ENCODE measurements around the gene SYNGR3.
"Not testable (repeated sequence)": the region's sequence is repeated elsewhere in the genome, so short reads cannot be mapped to it uniquely, and the experiment has no call there.

The SYNGR3 gene

DNA sequence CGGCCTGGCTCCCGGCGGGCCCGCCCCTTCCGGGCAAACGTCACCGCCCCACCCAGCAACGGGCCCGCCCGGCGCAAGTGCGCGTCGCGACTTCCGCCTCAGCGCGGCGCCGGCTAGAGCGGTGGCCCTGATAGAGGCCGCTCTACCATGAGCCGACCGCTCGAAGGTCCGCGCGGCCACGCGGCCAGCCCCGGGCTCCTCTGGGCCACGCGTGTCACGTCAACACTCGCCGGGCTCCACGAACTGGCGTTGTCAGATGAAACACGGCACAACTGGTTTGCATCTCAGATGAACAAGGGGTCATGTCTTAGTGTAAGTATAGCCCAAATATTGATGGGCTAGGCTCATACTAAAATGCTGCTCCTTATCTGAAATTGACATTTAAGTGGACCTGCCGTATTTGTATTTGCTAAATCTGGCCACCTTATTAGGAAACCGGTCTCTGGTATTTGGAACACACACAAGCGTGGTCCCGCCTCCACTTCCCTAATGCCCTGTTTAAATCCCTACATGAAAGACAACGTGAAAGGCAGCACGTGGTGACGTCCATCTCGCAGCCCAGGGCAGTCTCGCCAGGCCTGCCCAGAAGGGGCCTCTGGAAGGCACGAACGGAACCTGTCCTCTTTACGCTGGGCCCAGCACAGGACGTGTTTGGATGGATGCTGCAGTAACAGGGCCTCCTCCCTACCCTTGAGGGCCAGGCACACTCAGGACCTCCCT is 20.2 kb downstream of the SYNGR3 start, which contains the start of gene ZNF598:
ZNF598 (minus strand) TSS at position 31 of the 720 bp plus-strand sequence.
- Histone ChIP-seq H3K4me1 (ENCODE audit: control insufficient read depth, insufficient read depth, low read length) (peaks cover 47% of the 10 kb centered on the region), H3K9ac (ENCODE audit: low read depth, low read length) (peak within 1 kb of the TSS; percentile 95), H3K4me3 (ENCODE audit: low read length) (peak within 1 kb of the TSS; percentile 74), H3K4me2 (ENCODE audit: low read length) (peak within 1 kb of the TSS; percentile 93), H3K27me3 (ENCODE audit: control insufficient read depth, insufficient read depth, low read length) (no peaks in the 10 kb centered on the region), H3K9me3 (replicated peaks; ENCODE audit: low read length) (no peaks in the 10 kb centered on the region), H3K36me3 (ENCODE audit: insufficient read depth, low read length) (no peaks in the 10 kb centered on the region)

GRCh38 chr16:2011726-2012125 is 22.0 kb downstream of the SYNGR3 start:
- H3K9ac ChIP-seq (ENCODE audit: low read depth, low read length); H3K36me3 ChIP-seq (ENCODE audit: insufficient read depth, low read length); H3K9me3 ChIP-seq (replicated peaks; ENCODE audit: low read length): not testable (repeated sequence)

DNA sequence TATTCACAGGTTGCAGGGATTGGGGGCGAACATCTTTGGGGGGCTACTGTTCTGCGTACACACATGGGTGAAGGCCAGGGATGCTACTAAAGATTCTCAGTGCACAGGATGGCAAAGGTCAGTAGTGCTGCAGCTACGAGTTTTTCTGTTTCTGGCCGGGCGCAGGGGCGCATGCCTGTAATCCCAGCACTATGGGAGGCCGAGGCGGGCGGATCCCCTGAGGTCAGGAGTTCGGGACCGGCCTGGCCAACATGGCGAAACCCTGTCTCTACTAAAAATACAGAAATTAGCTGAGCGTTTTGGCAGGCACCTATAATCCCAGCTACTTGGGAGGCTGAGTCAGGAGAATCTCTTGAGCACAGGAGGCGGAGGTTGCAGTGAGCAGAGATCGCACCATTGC is 23.8 kb downstream of the SYNGR3 start:
- no peak overlapping the region for H3K4me2 ChIP-seq (ENCODE audit: low read length)
- no peaks in the 10 kb centered on the region for H3K27me3 ChIP-seq (ENCODE audit: control insufficient read depth, insufficient read depth, low read length)
- peaks cover 11% of the 10 kb centered on the region for H3K4me1 ChIP-seq (ENCODE audit: control insufficient read depth, insufficient read depth, low read length)
- H3K4me3 ChIP-seq (ENCODE audit: low read length): no peak overlapping the region
- no peaks in the 10 kb centered on the region for H3K36me3 ChIP-seq (ENCODE audit: insufficient read depth, low read length)
- H3K9ac ChIP-seq (ENCODE audit: low read depth, low read length): no peak overlapping the region
- no peaks in the 10 kb centered on the region for H3K9me3 ChIP-seq (replicated peaks; ENCODE audit: low read length)

More at GRCh38 chr16:2011726-2012125, 22.0 kb downstream of the SYNGR3 start:
- H3K4me3 ChIP-seq (ENCODE audit: low read length); H3K27me3 ChIP-seq (ENCODE audit: control insufficient read depth, insufficient read depth, low read length); H3K4me2 ChIP-seq (ENCODE audit: low read length): not testable (repeated sequence)
- H3K4me1 ChIP-seq (ENCODE audit: control insufficient read depth, insufficient read depth, low read length): peaks cover 30% of the 10 kb centered on the region

GRCh38 chr16:2015117-2015946 is 25.6 kb downstream of the SYNGR3 start:
- Histone ChIP-seq H3K4me1 (ENCODE audit: control insufficient read depth, insufficient read depth, low read length) (peaks cover 15% of the 10 kb centered on the region), H3K9me3 (replicated peaks; ENCODE audit: low read length) (no peaks in the 10 kb centered on the region), H3K9ac (ENCODE audit: low read depth, low read length) (no peak overlapping the region), H3K4me3 (ENCODE audit: low read length) (no peak overlapping the region), H3K27me3 (ENCODE audit: control insufficient read depth, insufficient read depth, low read length) (peaks cover 2% of the 10 kb centered on the region), H3K4me2 (ENCODE audit: low read length) (no peak overlapping the region), H3K36me3 (ENCODE audit: insufficient read depth, low read length) (no peaks in the 10 kb centered on the region)

DNA sequence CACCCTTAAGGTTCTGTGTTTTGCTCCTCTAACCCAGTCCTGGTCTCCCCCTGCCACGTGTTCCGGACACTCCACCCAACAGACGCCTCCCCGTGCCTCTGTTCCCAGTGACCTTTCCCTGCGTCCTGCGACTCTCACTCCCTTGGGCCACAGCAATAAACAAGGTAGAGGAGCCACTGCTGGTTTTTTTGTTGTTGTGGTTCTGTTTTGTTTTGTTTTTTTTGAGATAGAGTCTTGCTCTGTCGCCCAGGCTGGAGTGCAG is 26.1 kb downstream of the SYNGR3 start:
- Histone ChIP-seq H3K4me3 (ENCODE audit: low read length) (no peak overlapping the region), H3K36me3 (ENCODE audit: insufficient read depth, low read length) (no peaks in the 10 kb centered on the region), H3K4me1 (ENCODE audit: control insufficient read depth, insufficient read depth, low read length) (peaks cover 15% of the 10 kb centered on the region), H3K9me3 (replicated peaks; ENCODE audit: low read length) (no peaks in the 10 kb centered on the region), H3K27me3 (ENCODE audit: control insufficient read depth, insufficient read depth, low read length) (peaks cover 3% of the 10 kb centered on the region), H3K9ac (ENCODE audit: low read depth, low read length) (no peak overlapping the region), H3K4me2 (ENCODE audit: low read length) (no peak overlapping the region)

GRCh38 chr16:2016407-2016922 is 26.7 kb downstream of the SYNGR3 start:
- Histone ChIP-seq H3K9me3 (replicated peaks; ENCODE audit: low read length) (no peaks in the 10 kb centered on the region), H3K36me3 (ENCODE audit: insufficient read depth, low read length) (no peaks in the 10 kb centered on the region), H3K27me3 (ENCODE audit: control insufficient read depth, insufficient read depth, low read length) (peaks cover 3% of the 10 kb centered on the region), H3K4me2 (ENCODE audit: low read length) (no peak overlapping the region), H3K4me3 (ENCODE audit: low read length) (no peak overlapping the region), H3K9ac (ENCODE audit: low read depth, low read length) (no peak overlapping the region), H3K4me1 (ENCODE audit: control insufficient read depth, insufficient read depth, low read length) (peaks cover 15% of the 10 kb centered on the region)

DNA sequence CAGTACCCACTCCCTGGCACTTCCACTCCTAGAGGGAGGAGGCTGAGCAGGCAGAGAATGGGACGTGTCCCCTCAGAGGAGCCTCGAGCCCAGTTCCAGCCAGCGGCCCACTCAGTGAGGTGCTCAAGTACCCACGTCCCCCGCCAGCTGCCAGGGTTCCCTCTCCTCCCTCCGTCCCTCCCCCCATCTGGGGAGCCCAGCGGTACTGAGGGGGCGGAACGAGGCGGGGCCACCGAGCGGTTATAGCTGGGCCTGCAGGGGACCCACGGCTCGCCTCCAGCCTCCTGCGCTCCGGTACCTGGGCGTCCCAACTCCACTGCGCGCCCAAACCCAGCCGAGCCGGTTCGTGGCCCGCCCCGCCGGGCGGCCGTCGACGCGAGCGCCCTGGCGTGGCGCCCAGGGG is 29.7 kb downstream of the SYNGR3 start, which contains the start of gene NPW:
NPW (plus strand) TSS at position 268 of the 403 bp plus-strand sequence.
- H3K9ac ChIP-seq (ENCODE audit: low read depth, low read length): no peak within 1 kb of the TSS
- no peaks in the 10 kb centered on the region for H3K36me3 ChIP-seq (ENCODE audit: insufficient read depth, low read length)
- peaks cover 3% of the 10 kb centered on the region for H3K27me3 ChIP-seq (ENCODE audit: control insufficient read depth, insufficient read depth, low read length)
- peak within 1 kb of the TSS; percentile 45 for H3K4me3 ChIP-seq (ENCODE audit: low read length)
- H3K9me3 ChIP-seq (replicated peaks; ENCODE audit: low read length): no peaks in the 10 kb centered on the region
- H3K4me1 ChIP-seq (ENCODE audit: control insufficient read depth, insufficient read depth, low read length): peaks cover 27% of the 10 kb centered on the region
- H3K4me2 ChIP-seq (ENCODE audit: low read length): peak within 1 kb of the TSS; percentile 73

GRCh38 chr16:2019921-2020831 is 30.4 kb downstream of the SYNGR3 start:
- Histone ChIP-seq H3K4me3 (ENCODE audit: low read length) (peak overlapping the region; percentile 45), H3K27me3 (ENCODE audit: control insufficient read depth, insufficient read depth, low read length) (peaks cover 3% of the 10 kb centered on the region), H3K4me1 (ENCODE audit: control insufficient read depth, insufficient read depth, low read length) (peaks cover 27% of the 10 kb centered on the region), H3K36me3 (ENCODE audit: insufficient read depth, low read length) (no peaks in the 10 kb centered on the region), H3K9me3 (replicated peaks; ENCODE audit: low read length) (no peaks in the 10 kb centered on the region), H3K4me2 (ENCODE audit: low read length) (peak overlapping the region; percentile 73), H3K9ac (ENCODE audit: low read depth, low read length) (no peak overlapping the region)

GRCh38 chr16:2022723-2023091 is 32.9 kb downstream of the SYNGR3 start:
- no peaks in the 10 kb centered on the region for H3K36me3 ChIP-seq (ENCODE audit: insufficient read depth, low read length)
- peak overlapping the region; percentile 84 for H3K4me2 ChIP-seq (ENCODE audit: low read length)
- H3K9me3 ChIP-seq (replicated peaks; ENCODE audit: low read length): no peaks in the 10 kb centered on the region
- peaks cover 37% of the 10 kb centered on the region for H3K4me1 ChIP-seq (ENCODE audit: control insufficient read depth, insufficient read depth, low read length)
- peak overlapping the region; percentile 46 for H3K9ac ChIP-seq (ENCODE audit: low read depth, low read length)
- H3K27me3 ChIP-seq (ENCODE audit: control insufficient read depth, insufficient read depth, low read length): peaks cover 3% of the 10 kb centered on the region
- H3K4me3 ChIP-seq (ENCODE audit: low read length): peak overlapping the region; percentile 57

DNA sequence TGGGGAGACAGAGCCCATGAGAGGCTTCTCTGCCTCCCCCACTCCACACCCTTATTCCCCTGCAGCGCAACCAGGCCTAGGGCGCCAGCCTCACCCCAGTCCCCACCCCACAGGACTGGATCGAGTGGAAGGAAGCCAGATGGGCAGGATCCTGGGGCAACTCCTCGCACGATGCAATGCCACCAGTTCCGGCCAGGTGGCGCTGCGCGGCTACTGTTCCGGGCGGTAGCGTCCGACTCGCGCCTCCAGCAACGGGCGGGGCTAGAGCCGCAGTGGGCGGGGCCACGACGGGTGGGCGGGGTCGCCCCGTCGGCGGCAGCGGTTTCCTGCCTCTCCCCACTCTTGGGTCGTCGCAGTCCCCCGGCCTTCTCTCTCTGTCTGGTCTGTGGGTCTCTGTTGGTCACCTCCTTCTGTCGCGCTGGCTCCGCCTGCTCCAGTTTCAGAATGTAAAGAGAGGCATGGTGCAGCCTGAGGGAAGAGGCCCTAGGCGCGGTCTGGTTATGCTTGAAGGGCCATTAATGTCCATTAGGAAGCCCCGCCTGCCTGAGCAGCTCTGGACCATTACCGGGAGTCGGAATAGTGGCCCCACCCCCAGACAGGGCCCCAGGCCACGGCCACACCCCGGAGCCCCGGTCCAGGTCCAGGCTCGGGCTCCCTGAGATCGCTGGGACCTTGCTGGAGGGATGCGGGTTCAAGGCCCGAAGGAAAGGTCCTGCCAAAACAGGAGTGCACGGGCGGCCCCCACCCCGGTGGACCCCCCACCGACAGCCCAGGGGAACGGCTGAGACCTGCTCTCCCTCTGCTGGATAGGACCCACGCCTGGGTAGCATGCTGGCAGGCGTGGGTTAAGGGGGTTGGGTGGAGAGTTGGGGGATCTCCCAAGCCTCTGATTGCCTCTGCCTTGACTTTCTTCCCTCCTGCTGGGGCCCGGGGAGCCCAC is 33.6 kb downstream of the SYNGR3 start:
- Histone ChIP-seq H3K9ac (ENCODE audit: low read depth, low read length) (peak overlapping the region; percentile 46), H3K4me3 (ENCODE audit: low read length) (peak overlapping the region; percentile 57), H3K27me3 (ENCODE audit: control insufficient read depth, insufficient read depth, low read length) (peaks cover 3% of the 10 kb centered on the region), H3K36me3 (ENCODE audit: insufficient read depth, low read length) (no peaks in the 10 kb centered on the region), H3K4me1 (ENCODE audit: control insufficient read depth, insufficient read depth, low read length) (peaks cover 37% of the 10 kb centered on the region), H3K9me3 (replicated peaks; ENCODE audit: low read length) (no peaks in the 10 kb centered on the region), H3K4me2 (ENCODE audit: low read length) (peak overlapping the region; percentile 84)
